ENCODE measurements around the gene CSTF2T.

CSTF2T gene, protein sequence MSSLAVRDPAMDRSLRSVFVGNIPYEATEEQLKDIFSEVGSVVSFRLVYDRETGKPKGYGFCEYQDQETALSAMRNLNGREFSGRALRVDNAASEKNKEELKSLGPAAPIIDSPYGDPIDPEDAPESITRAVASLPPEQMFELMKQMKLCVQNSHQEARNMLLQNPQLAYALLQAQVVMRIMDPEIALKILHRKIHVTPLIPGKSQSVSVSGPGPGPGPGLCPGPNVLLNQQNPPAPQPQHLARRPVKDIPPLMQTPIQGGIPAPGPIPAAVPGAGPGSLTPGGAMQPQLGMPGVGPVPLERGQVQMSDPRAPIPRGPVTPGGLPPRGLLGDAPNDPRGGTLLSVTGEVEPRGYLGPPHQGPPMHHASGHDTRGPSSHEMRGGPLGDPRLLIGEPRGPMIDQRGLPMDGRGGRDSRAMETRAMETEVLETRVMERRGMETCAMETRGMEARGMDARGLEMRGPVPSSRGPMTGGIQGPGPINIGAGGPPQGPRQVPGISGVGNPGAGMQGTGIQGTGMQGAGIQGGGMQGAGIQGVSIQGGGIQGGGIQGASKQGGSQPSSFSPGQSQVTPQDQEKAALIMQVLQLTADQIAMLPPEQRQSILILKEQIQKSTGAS

DNA sequence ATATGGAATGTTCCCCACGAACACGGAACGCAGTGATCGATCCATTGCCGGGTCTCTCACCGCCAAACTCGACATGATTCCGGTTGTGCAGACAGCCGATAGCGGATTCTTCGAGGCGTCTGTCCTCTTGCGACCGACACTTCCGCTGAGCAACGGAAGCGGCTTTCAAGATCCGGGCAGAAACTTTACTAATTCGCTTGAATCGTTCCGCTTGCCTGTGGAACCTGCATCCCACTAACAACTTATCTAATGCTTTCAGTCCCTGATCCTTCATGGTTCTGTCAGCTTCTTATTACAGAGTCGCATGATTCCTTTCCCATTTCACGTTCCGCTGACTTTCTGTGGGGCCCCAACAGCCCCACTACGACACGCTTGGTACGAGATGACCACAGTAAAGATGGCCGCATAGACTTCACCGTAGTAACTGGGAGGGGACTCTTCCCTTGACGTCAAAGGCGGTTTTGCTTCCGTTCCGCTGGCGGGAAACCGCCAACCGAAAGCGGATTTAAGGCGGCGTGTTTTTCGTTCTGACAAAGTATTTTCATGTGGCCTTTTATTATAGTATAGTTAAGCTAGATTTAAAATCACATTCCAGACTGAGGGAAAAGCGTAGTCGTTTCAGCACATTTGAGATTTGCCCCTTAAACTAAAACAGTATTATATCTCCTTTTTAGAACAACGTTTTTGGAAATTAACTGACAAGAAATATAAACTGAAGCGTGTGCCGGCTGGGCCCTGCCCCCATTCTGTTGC is at the start of gene CSTF2T:
Gene CSTF2T, minus strand, starts transcription at position 121 of the 753 bp plus-strand sequence. Its CDS starts 46 bp downstream, at position 75.
- peak; percentile 88 for DNase-seq

DNA sequence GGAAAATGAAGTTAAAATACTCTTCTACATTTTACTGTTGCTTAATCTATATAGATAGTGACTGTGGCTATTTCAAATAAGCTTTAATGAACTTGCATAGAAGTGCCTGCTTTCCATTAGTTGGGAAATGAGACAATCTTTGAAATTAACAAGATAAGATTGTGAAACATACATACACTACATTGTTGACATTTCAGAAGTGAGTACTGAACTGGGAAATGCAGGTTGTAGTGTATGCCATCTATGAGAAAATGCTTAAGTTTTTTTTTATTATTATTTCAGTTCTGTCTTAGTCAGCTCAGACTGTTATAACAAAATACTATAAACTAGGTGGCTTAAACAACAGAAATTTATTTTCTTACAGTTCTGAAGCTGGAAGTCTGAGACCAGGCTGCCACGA is 49.6 kb upstream of the CSTF2T start:
- DNase-seq: no peak

- DNase-seq: no peak
Observed at GRCh38 chr10:51747216-51747615, 47.8 kb upstream of the CSTF2T start.

- no peak for DNase-seq
Observed at GRCh38 chr10:51745397-51745796, 46.0 kb upstream of the CSTF2T start.

GRCh38 chr10:51744235-51745000 is 45.0 kb upstream of the CSTF2T start:
- DNase-seq: no peak

DNA sequence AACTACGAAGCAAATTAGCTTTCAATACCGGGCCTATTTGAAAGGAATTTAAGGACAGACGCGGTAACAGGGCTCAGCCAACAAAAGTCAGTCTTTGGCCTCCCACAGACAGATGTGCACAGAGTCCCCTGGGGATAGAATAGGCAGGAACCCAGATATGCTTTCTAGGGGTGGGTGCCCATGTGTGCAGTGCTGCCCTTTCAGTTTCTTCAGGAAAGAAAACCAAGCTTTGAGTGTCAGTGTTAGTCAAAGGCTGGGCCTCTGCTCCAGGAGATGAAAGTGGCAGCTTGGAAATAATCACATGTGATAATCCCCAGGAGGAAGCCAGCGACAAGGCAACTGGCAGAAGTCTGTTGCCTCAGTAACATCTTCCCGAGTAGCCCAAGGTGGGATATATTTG is 43.8 kb upstream of the CSTF2T start:
- no peak for DNase-seq

GRCh38 chr10:51733057-51733456 is 33.7 kb upstream of the CSTF2T start:
- no peak for DNase-seq

- DNase-seq: no peak
Observed at GRCh38 chr10:51729822-51730555, 30.6 kb upstream of the CSTF2T start.

DNA sequence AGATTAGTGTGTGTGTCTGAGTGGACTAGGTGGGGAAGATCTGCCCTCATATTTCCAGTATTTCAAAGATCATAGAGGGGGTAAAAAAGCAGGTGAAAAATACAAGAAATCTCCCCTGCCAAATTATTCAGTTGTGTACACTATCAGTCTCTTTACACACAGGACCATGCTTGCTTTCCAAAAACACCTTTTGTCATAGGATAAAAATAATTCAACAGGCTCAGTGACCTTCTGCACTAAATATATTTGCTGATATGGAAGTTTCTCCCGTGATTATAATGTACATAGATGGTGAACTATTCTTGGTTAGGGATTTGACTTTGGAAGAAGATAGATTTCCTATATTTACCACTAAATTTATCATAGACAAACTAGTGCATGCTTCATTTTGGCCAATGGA is 24.6 kb upstream of the CSTF2T start:
- no peak for DNase-seq

- DNase-seq: no peak
Observed at GRCh38 chr10:51718804-51719291, 19.5 kb upstream of the CSTF2T start.

GRCh38 chr10:51716981-51717380 is 17.6 kb upstream of the CSTF2T start:
- no peak for DNase-seq

DNA sequence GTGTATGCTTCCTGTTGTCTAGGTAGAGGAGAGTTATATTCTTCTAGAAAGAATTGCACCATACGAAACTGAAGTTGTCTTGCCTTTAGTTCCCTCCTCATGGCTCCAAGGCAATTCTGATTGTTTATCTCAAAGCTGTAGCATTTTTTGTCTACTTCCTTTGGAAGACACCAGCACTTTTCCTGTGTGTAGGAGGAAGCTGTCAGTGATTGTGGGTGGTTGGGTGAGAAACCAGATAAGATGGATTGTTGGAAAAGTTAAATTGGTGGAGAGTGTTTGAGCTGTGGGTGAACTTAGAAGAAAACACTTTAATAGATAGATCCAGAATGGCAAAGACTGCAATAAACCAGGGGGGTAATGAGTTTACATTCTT is 12.1 kb upstream of the CSTF2T start:
- DNase-seq: no peak

- no peak for DNase-seq
Observed at GRCh38 chr10:51709324-51709972, 10.1 kb upstream of the CSTF2T start.

- DNase-seq: no peak
Observed at GRCh38 chr10:51708609-51709008, 9.2 kb upstream of the CSTF2T start.

DNA sequence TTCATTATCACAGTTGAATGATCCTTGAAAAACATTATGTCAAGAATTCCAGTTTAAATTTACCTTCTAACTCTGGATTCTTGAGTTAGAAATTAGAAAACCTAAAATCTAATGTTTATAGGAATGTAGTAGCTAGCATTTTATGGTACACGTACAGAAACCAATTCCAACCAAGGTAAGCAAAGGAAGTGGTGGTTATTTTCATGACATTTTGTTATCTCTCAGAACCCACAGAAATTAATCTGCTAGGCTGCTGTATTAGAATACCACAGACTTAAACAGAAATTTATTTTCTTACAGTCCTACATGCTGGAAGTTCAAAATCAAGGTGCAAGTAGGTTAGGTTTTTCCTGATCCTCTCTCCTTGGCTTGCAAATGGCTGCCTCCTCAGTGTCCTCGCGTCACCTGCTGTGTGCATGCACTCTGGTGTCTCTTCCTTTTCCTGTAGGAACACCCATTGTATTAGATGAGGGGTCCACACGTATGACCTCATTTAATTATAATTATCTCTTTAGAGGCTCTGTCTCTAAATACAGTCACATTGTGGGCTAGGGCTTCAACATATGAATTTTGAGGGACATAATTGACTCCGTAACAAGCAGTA is 8.5 kb upstream of the CSTF2T start:
- no peak for DNase-seq

- no peak for DNase-seq
Observed at GRCh38 chr10:51707392-51707791, 8.0 kb upstream of the CSTF2T start.

DNA sequence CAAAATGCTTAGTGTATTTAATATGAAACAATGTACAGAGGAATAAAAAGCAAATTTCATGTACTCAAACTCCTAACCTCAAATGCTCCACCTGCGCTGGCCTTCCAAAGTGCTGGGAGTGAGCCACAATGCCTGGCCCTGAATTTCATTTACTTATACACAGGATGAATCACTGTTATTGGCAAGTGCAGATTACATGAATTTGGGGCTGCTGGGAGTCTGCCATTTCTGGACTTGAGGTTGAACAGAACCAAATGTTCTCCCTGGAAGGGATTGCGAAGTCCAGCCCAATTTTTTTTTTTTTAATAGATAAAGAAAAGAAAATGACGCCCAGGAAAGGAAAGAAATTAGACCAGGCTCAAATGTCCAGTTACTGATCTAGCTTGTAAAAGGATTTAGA is 6.8 kb upstream of the CSTF2T start:
- DNase-seq: no peak

DNA sequence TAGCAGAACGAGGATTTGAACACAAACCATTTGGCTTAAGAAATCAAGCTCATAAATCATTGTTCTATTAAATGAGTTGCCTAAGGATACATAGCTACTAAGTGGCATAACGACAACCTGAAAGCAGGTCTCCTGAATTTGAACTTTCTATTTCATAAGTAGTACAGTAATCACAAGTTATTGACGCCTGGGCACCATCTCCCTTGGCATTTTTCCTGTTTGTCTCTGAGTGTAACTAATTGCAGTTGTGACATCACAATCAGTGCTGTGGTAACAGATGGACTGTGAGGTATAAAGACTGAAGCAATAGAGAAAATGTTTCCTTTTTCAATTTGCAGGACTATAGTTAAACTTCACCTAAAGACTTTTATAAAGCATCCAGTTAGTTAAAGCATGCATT is 6.4 kb upstream of the CSTF2T start:
- DNase-seq: no peak

DNA sequence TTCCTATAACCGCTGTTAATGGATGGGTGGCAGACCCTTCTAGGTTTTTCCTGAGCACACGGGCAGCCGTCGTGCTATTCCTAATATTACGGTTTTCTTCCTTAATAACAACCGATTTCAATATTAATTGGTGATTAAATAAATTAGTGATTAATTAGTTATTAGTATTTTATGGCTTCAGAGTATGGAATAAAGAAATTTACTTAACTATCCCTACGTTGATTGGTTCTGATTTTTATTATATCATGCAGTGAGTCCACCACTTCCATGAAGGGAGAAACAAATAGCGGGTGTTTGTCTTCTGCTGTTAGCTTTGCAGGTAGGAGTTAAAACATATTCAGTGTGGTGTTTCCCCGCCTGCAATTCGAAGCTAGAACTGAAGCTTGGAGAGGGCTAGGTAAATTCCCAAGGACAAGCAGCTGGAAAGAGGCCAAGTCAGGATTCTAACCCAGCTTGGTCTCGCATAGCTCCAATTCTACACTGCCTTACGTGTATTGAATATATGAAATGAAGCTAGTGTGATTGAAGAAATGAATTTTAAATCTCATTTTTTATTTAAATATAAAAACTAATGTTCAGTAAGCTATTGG is 928 bp upstream of the CSTF2T start:
- no peak for DNase-seq

- no peak for DNase-seq
Observed at GRCh38 chr10:51699145-51699474, 285 bp downstream of the CSTF2T start.

DNA sequence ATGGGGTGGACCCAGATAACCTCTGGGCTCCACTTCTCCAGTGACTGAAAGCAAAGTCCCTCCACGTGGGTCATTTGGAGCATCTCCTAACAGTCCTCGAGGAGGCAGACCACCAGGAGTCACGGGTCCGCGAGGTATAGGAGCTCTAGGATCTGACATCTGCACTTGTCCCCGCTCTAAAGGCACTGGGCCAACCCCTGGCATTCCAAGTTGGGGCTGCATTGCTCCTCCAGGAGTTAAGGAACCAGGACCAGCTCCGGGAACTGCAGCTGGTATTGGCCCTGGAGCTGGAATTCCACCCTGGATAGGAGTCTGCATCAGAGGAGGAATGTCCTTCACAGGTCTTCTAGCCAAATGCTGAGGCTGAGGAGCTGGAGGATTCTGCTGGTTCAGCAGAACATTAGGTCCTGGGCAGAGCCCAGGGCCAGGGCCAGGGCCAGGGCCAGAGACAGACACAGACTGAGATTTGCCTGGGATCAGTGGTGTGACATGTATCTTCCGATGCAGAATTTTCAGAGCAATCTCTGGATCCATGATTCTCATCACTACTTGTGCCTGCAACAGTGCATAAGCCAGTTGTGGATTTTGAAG is 827 bp downstream of the CSTF2T start:
- no peak for DNase-seq

All from T1000 (cell line).